Measurements from ENCODE around the gene NEU2.
A peak's percentile ranks its signal among the peaks of the same experiment; 100 is the strongest.
"Not testable (repeated sequence)": the region's sequence is repeated elsewhere in the genome, so short reads cannot be mapped to it uniquely, and the experiment has no call there.

NEU2 gene

DNA sequence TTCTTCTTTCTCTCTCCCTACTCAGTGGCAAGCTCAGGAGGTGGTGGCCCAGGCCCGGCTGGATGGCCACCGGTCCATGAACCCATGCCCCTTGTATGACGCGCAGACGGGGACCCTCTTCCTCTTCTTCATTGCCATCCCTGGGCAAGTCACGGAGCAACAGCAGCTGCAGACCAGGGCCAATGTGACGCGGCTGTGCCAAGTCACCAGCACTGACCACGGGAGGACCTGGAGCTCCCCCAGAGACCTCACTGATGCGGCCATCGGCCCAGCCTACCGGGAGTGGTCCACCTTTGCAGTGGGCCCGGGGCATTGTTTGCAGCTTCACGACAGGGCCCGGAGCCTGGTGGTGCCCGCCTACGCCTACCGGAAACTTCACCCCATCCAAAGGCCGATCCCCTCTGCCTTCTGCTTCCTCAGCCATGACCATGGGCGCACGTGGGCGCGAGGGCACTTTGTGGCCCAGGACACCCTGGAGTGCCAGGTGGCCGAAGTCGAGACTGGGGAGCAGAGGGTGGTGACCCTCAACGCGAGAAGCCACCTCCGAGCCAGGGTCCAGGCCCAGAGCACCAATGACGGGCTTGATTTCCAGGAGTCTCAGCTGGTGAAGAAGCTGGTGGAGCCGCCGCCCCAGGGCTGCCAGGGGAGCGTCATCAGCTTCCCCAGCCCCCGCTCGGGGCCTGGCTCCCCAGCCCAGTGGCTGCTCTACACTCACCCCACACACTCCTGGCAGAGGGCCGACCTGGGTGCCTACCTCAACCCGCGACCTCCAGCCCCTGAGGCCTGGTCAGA lies 1.8 kb downstream of the NEU2 start:
- DNase-seq (ENCODE audit: low read depth in 2 of 2), result no peak

DNA sequence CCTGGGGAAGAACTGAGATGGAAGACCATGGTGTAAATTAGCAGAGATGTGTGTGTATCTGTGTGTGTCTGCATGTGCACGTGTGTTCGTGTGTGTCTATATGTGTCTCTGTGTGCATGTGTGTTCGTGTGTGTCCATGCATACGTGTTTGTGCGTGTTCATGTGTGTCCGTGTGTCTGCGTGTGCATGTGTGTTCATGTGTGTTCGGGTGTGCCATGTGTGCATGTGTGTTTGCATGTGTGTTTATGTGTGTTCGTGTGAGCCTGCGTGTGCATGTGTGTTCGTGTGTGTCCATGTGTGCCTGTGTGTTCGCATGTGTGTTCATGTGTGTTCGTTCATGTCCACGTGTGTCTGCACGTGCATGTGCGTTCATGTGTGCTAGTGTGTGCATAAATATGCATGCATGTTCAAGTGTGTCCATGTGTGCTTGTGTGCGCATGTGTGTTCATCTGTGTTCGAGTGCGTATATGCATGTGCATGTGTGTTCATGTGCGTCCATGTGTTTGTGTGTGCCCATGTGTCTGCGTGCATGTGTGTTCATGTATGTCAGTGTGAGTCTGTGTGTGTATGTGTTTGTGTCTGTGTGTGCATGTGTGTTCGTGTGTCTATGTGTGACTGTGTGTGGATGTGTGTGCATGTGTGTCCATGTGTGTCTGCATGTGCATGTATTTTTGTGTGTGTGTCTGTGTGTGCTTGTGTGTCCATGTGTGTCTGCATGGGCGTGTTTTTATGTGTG lies 3.1 kb downstream of the NEU2 start:
- DNase-seq (ENCODE audit: low read depth in 2 of 2), result no peak

DNA sequence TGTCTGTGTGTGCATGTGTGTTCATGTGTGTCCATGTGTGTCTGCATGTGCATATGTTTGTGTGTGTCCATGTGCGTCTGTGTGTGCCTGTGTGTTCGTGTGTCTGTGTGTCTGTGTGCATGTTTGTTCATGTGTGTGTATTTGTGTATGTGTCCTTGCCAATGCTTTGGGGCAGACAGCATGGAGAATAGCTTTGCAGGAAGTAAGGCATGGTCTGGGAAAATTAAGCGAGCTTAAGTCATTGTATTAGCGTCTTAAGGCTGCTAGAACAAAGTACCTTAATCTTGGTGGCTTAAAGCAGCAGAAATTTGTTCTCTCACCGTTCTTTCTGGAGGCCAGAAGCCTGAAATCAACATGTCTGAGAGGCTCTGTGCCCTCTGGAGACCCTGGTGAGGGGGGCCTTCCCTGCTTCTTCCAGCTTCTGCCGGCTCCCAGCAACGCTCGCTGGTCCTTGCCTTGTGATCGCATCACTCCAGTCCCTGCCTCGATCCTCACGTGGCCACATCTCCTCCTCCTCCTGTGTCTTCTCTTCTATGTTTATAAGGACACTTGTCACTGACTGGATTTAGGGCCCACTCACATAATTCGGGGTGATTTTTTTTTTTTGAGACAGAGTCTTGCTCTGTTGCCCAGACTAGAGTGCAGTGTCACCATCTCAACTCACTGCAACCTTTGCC lies 3.8 kb downstream of the NEU2 start:
- DNase-seq (ENCODE audit: low read depth in 2 of 2), result no peak

DNA sequence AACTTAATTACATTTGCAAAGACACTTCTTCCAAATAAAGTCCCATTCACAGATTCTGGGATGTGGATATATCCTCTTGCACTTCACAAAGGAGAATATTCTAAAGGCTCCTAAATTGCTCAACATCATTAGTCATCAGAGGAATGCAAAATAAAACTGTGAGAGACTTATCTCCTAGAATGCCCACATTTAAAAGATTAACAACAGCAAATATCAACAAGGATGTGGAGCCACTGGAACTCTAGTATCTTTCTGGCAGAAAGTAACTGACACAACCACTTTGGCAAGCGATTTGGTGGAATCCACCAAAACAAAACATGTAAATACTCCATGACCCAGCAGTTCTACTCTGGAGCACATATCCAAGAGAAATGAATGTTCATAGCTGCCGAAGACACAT lies 4.6 kb downstream of the NEU2 start:
- DNase-seq (ENCODE audit: low read depth in 2 of 2), result no peak

DNA sequence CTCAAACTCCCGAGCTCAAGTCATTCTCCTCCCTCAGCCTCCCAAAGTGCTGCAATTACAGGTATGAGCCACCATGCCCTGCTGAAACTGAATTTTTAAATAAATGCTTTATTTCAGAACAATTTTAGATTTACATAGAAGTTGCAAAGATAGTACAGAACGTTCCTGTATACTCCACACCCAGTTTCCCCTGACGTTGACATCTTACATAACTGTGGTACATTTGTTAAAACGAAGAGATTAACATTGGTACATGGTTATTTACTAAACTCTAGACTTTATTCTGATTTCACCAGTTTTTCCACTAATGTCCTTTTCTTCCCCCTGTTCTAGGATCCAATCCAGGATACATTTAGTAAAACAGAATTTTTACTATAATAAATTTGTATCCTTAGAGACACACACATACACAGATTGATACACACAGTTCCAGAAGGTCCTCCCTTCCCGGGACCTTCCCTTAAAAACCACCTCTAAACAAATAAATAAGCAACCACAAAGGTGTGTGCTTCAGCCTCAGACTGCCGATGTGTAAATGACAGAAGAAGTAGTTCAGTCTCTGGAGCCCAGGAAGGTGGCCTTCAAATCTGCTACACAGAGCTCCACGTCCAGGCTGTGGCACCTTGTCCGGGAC lies 6.9 kb downstream of the NEU2 start:
- DNase-seq (ENCODE audit: low read depth in 2 of 2), result no peak

DNA sequence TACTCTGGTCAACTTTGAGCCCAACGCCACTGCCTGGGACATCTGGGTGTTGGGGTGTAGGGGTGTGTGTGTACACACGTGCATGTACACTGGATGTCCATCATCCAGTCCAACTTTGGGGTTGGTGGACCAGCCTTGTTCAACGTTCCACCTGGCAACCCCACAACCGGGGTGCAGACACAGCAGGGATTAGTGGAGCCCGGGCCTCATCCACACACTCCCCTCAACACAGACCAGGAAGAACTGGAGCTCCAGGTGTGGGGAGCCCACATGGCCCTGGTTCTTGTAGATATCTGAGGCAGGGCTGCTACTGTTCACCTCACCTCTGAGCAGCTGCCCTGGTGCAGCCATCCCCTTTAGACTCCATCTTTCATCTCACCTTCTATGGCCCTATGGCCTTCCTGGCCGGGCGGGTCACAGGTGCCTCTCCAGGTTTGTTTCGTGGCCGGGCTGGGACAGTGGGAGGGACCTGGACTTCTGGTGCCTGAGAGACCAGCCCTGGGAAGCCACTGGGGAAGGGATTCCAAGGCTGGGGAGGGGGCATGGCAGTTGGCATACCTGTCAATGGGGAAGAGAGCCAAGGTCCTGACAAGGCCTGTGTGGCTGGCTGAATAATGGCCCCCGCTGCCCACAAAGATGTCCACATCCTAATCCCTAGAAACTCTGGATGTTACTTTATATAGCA lies 7.5 kb downstream of the NEU2 start:
- no peak for DNase-seq (ENCODE audit: low read depth in 2 of 2)

DNA sequence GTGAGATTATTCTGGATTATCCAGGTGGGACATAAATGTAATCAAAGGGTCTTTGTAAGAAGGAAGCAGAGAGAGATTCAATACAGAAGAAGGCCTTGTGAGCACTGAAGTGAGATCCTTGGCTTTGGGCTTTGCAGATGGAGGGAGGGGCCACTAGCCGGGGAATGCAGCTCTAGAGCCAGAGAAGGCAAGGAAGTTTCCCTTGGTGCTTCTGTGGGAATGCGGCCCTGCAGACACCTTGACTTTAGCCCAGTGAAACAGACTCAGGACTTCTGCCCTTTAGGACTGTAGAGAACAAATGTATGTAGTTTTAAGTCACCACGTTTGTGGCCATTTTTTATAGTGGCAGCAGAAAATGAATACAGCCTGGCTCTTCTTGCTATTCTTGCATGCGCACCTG lies 8.1 kb downstream of the NEU2 start:
- DNase-seq (ENCODE audit: low read depth in 2 of 2), result no peak

DNA sequence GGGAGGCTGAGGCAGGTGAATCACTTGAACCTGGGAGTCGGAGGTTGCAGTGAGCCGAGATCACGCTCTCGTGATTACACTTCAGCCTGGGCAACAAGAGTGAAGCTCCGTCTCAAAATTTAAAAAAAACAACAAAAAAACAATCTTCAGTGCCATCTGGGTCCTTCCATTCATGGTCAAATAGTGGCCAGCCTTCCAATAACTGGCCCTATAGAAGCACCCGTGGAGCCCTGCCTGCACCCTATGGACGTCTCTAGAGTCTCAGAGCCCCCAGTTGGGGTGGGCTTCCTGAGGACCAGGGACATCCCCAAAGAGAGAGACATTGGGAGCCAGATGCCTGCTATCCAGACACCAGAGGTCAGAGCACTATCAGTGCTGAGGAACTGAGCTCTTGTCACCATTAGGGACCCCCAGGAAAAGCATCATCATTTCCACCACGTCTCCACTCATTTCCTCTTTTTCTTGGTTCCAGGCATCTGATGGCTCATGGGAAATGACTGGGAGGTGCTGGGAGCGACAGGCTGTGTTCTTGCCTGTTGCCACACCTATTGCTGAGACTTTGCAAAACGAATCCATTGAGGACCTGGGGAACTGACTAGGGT lies 9.4 kb downstream of the NEU2 start:
- no peak for DNase-seq (ENCODE audit: low read depth in 2 of 2)

DNA sequence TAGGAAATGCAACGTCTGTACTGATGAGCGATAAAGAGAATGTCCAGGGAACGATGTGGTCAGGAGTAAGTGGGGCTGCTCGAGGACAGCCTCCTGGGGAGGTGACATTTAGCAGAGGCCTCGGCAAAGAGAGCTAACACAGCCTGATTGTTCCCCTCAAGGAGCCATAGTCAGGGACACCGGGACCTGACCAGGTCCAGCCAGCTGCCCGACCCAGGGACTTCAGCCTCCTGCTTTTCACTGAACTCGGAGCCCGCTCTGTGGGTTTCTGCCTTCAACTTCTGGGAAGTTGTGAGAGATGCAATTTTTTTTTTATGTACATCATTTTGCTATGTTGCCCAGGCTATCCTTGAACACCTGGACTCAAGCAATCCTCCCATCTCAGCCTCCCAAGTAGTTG lies 10.1 kb downstream of the NEU2 start:
- no peak for DNase-seq (ENCODE audit: low read depth in 2 of 2)

DNA sequence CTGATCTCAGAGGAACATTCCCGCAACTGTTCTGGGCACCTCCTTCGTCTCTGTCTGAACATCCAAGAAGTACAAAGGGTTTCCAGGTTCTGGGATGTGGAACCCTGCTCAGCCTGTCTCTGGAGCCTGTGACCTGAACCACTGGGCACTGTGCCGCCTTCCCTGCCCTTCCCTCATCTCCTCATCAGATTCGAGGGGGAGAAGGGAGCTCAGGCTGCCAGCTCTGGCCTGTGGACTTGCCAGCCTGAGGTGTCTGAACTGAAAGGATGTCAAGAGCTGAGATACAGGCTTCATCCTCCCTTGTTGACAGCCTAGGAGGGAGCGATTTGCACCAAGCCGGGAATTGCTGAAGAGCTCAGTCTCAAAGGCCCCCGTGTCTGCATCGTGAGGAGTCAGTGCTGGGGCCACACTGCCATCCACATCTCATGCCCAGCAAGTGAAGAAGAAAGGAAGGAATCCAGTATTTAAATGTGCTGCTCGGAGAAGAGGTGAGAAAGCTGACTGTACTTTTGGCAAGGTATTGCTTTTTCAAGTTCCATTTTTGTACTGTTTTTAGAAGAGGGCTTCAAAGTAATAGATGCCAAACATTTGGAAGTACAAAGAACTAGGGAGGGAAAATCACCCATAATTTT lies 12.6 kb downstream of the NEU2 start:
- no peak for DNase-seq (ENCODE audit: low read depth in 2 of 2)

DNA sequence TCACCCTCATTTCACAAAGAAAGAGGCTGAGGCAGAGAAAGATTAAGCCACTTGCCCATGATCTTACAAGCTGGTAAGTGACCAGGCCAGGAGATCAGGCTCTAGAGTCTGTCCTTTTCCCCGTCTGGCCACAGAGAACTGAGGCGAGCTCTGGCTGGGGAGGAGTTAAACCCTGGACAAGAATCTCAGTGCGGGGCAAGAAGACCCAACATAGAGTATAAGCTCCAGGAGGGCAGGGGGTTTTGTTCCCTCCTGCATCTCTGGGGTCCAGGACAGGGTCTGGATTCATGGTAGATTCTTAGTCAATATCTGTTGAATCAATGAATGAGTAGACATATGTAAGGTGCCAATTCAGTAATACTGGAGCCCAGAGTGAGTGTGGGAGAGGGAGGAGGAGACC lies 14.7 kb downstream of the NEU2 start:
- DNase-seq (ENCODE audit: low read depth in 2 of 2), result no peak

DNA sequence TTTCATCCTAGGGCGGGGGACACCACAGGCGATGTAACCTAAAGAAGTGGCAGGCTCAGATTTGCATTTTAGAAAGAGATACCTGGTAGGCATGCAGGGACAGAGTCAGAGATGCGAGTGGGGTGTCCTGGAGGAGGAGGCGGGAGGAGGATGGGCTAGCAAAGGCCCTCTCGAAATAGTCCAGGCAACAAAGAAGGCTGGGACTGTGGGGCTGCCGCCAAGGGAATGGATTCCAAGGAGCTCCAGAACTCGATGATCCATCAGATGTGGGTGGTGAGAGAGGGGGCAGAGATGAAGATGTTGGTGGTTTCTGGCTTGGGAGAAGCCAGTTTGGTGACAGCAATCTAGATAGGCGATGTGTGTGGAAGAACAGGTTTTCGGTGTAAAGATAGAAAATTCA lies 15.2 kb downstream of the NEU2 start:
- no peak for DNase-seq (ENCODE audit: low read depth in 2 of 2)

DNA sequence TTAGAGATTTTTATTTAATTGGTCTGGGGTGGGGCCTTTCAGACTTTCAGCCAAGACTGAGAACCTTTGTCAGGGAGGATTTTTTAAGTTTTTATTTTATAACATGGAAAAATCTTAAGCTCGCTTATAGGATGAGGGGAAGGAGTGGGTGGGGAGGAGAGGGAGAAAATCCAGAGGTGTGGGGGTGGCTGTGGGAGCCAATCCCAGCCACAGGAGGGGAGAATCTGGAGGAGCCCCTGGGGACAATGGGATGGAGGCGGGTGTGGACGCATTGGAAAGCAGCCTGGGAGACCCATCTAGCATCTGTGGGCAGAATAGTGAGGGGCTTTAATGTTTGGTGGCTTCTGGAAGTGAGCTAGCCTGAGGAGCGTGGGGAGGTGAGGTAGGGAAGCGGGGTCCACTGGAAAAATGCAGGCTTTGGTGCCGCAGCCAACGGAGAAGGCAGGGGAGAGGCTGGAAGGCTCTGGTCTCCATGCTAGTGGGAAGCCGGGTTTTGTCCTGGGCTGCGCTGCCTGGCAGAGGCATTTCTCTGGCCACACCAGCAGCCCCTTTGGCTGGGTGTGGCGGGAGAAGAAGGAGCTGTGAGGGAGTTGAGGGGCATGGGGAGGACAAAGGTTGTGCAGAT lies 16.2 kb downstream of the NEU2 start:
- DNase-seq (ENCODE audit: low read depth in 2 of 2), result no peak

DNA sequence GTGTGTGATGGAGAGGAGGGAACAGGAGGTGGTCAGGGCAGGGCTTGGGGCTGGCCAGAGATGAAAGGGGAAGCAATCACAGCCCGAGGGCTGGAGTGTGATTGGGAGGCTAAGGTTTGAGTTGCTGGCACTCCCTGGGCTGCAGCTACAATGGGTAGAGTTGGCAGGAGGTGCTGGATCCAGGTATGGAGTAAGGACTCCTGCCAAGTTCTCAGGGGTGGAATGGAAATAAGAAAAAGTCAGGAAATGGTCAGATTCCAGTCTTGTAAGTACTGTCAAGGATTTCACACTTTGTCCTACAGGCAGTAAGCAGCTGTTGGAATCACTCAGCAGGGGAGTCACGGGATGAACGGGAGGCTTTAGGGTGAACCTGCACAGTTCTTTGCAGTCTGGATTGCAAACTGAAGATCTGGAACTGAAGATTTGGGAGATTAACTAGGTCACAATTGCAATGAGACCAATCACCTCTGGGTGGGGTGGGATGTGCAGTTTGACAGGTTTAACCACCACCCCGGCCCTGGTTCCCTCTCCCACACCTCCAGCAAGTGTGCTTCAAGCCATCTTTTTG lies 16.8 kb downstream of the NEU2 start:
- DNase-seq (ENCODE audit: low read depth in 2 of 2), result no peak

DNA sequence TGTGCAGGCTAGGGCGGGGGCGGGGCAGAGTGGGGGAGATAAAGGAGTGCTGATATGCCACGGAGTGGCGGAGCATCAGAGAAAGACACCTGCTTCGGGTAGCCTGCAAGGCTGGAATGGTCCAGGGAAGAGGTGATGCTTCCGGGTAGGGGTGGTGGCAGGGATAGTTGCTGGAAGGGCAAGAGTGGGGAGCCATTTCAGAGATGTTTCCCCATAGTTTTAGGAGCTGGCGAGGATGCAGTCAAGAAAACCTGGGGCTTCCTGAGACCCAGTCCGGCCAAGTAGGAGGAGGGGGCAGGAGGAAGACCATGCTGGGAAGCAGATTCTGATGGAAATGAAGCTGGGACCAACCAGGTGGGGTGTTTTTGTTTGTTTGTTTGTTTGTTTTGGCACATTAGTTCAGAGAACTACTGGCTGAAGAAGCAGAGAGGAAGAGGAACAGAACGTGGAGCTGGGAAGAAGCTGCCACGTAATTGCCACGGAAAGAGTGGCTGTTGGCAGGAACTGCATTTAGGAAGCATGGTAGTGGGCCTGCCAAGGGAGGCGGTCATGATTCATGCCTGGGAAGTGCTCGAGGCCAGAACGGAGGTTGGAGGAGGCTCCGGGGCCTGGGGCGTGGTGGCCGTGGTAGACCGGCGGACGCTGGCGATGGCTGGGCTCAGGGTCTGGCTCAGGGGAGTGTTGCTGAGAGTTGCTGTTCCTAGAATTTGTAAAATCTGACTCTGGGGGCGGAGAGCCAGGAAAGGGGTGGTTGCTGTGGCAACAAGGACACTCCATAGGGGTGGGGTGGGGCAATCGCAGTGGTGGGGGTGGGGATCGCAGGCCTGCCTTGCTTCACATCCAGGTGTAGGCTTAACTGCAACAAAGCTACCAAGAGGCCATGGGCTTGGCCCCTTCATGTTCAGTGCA lies 19.0 kb downstream of the NEU2 start:
- no peak for DNase-seq (ENCODE audit: low read depth in 2 of 2)

DNA sequence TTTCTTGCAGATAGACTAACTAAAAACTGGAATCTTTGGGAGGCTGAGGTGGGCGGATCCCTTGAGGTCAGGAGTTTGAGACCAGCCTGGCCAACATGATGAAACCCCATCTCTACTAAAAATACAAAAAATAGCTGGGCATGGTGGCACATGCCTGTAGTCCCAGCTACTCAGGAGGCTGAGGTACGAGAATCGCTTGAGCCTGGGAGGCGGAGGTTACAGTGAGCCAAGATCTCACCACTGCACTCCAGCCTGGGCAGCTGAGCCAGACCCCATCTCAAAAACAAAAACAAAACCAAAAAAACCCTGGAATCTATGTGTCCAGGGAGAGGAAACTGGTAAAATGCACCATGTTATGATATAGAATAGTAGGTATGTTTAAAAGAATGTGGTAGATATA lies 20.0 kb downstream of the NEU2 start:
- DNase-seq (ENCODE audit: low read depth in 2 of 2), result not testable (repeated sequence)

DNA sequence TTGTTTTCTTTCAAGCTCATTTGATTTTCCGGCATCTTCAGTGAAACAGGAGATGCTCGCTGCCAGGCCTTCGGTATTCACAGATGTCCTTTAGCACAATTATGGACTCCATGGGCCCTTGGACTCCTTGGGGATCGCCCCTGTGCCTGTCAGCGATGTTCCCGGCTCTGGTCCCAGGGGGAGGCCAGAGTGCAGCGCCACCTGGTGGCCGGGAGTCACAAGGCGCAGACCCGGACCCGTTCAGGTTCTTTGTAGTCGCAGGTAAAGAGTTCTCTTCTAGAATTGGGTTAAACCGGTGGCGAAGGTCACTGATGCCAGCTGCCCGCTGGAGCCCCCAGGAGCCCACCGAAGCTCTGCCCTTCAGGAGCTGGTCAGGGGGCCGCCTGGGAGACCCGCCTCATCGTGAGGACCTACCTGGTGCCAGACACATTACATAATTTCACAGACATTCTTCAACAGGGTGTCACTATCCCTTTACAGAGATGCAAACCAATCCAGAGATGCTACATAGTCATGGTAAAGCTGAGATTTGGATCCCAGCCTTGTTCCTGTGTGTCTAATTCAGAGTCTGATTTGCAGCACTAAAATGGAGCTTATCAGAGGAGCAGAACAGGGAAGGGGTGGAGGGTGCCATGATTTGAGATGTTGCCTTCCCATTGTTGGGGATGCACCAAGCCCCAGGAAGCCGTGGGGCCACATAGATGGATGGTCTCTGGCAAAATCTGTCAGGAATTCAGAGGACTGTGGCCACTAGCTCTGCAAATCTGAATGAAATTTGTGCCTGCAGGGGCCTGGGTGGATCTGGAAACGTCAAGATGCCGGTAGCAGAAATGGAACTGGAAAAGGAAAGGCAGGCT lies 21.7 kb downstream of the NEU2 start:
- DNase-seq (ENCODE audit: low read depth in 2 of 2), result peak; percentile 39 to 41

DNA sequence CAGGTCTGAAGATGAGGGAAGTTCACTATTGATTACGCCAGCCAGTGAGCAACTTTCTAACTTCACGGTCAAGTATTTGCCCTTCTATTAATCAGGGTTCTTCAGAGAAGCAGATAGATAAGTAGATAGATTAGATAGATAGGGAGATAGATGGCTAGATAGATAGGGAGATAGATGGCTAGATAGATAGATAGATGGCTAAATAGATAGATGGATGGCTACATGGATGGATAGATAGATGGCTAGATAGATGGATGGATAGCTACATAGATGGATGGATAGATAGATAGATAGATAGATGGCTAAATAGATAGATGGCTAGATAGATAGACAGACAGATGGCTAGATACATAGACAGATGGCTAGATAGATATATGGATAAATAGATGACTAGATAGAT lies 22.9 kb downstream of the NEU2 start:
- DNase-seq (ENCODE audit: low read depth in 2 of 2), result no peak
